Effector memory CD8-positive, alpha-beta T cell (primary cell): ENCODE measurements around the gene SMC6.

ENCODE experiments used
- ATAC-seq: fragments of 150-1000 bp; cut with Tn5 transposase; replicated peaks from 2 replicates; pipeline ENCODE4 v1.10.0; 2021; ENCODE audit warnings: mild to moderate bottlenecking, moderate library complexity
- DNase-seq, 3 experiments: peaks; one replicate each; pipeline ENCODE4 v3.0.0; 2021
- H3K27ac Mint-ChIP-seq, 2 donors: one replicate each; pipeline ENCODE4 v1.8.0; 2022; ENCODE audit warnings: mild to moderate bottlenecking in 2 of 2, mixed read lengths in 2 of 2, moderate library complexity in 2 of 2
- H3K27me3 Mint-ChIP-seq, 2 donors: one replicate each; pipeline ENCODE4 v1.8.0; 2022; ENCODE audit warnings: mixed read lengths in 2 of 2
- H3K36me3 Mint-ChIP-seq: one replicate; pipeline ENCODE4 v1.8.0; 2022; ENCODE audit warnings: mild to moderate bottlenecking, moderate library complexity, mixed read lengths; ENCODE audit not compliant: insufficient read depth
- H3K4me1 Mint-ChIP-seq, 2 donors: one replicate each; pipeline ENCODE4 v1.8.0; 2022; ENCODE audit warnings: low read depth in 2 of 2, mixed read lengths in 2 of 2
- H3K4me3 Mint-ChIP-seq, 2 donors: one replicate each; pipeline ENCODE4 v1.8.0; 2022; ENCODE audit warnings: mild to moderate bottlenecking in 2 of 2, mixed read lengths in 2 of 2, moderate library complexity in 2 of 2
- H3K9me3 Mint-ChIP-seq, 2 donors: one replicate each; pipeline ENCODE4 v1.8.0; 2022; ENCODE audit warnings: mixed read lengths in 2 of 2

The SMC6 gene

DNA sequence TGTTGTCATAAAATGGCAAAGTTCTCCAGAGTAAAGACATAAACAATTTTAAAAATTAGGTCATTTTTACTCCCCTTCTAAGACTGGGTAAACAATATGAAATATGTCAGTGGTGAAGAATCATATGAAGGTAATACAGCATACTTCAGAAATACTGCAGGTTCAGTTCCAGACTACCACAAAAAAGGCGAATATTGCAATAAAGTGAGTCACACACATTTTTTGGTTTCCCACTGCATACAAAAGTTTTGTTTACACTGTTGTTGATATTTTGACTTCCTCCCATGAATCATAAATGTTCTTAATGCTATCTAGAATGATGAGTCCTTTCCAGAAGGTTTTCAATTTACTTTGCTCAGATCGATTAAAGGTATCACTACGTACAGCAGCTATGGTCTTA lies 73.5 kb downstream of the SMC6 start:
- Mint-ChIP-seq H3K27me3 (no peaks in the 10 kb centered on the region), H3K4me1 (no peaks in the 10 kb centered on the region), H3K9me3 (no peaks in the 10 kb centered on the region), H3K36me3 (peaks cover 22% of the 10 kb centered on the region), H3K27ac (no peak overlapping the region), H3K4me3 (no peak overlapping the region)
- DNase-seq, result no peak
- no peak for ATAC-seq

DNA sequence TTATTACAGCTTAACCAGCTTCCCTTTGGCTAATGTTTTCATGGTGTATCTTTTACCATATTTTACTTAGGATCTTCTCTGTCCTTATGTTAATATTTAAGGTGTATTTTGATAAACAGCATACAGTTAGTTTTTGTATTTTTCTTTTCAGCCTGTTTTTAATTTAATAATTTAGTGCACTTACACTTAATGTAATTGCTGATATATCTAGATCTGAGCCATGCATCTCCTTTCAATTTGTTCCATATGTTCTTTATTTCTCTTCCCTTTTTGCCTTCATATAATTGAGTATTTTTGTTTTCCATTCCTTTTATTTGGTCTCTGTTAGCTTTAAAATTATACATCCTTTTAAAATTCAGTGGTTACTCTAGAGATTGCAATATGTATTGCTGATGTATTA lies 78.8 kb downstream of the SMC6 start:
- Mint-ChIP-seq H3K27me3 (no peaks in the 10 kb centered on the region), H3K9me3 (no peaks in the 10 kb centered on the region), H3K36me3 (peaks cover 14% of the 10 kb centered on the region), H3K4me1 (no peaks in the 10 kb centered on the region), H3K27ac (peak overlapping the region in 1 of 2 donors; percentile 16), H3K4me3 (no peak overlapping the region)
- no peak for ATAC-seq
- no peak for DNase-seq

DNA sequence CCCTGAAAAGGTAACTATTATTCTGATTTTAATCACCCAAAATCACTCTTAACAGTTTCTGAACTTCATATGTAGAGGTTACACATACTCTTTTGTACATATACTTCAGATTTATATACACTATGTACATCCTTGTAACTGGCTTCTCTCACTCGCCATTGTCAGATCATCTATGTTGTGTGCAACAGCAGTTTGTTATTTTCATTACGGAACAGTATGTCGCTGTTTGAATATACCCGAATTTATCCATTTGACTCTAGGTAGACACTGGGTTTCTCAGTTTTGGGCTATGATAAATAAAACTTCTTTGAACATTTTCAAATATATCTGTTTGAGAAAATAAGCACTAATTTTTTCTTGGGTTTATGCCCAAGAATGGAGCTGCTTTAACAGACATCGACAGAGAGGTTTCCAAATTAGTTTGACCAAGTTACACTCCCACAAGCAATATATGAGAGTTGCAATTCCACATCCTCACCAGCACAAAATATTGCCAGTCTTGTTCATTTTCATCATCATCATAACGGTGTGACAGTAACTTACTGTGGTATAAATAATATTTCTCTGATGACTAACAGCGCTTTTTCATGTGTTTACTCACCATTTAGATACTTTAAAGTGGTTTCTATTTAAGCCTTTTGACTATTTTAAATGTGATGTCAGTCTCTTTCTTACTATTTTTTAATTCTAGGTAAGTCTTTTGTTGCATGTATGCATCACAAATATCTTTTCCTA lies 80.9 kb downstream of the SMC6 start:
- Mint-ChIP-seq H3K9me3 (no peaks in the 10 kb centered on the region), H3K4me3 (no peak overlapping the region), H3K27me3 (no peaks in the 10 kb centered on the region), H3K27ac (peak overlapping the region in 1 of 2 donors; percentile 79), H3K4me1 (no peaks in the 10 kb centered on the region), H3K36me3 (peaks cover 8% of the 10 kb centered on the region)
- ATAC-seq, result no peak
- no peak for DNase-seq

DNA sequence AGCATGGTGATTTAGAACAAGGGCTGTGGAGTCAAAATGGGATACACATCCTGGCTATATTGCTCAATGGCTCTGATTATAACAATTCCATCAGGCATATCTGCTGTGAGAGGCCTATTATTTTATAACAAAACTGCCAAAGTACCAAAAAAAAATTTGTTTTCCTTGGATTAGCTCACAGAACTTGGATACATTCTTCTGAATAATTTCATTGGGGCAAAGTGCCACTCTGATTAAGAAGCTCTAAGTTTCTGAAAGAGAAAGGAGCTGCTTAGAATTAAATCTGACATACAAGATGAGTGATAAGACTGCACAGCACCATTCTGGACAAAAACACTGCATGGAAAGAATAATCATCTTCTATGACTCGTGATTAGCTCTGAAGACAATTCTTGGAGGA lies 85.7 kb downstream of the SMC6 start:
- H3K9me3 Mint-ChIP-seq, result no peaks in the 10 kb centered on the region
- H3K4me3 Mint-ChIP-seq, result no peak overlapping the region
- no peak overlapping the region for H3K27ac Mint-ChIP-seq
- ATAC-seq, result no peak
- DNase-seq, result no peak
- no peaks in the 10 kb centered on the region for H3K4me1 Mint-ChIP-seq
- H3K36me3 Mint-ChIP-seq, result peaks cover 29% of the 10 kb centered on the region
- H3K27me3 Mint-ChIP-seq, result no peaks in the 10 kb centered on the region

DNA sequence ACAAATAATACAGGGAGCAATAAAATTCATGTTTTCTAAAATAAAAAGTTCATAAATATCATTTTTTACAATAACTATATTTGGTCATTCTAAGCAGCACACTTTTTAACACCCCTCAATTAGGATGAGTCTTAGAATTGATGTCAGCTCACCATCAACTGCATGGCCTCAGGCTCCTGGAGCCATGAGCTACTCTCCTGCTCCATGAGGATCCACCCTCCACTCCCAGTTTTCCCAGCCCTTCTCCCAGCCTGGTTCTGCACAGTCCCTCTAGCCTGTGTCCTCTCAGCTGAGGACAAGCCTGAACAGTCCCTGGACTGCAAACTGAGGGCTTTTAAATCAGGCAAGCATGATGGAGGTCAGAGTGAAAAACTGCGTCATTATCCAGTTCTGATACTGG lies 89.1 kb downstream of the SMC6 start:
- Mint-ChIP-seq H3K36me3 (peaks cover 28% of the 10 kb centered on the region), H3K27ac (no peak overlapping the region), H3K4me1 (no peaks in the 10 kb centered on the region), H3K27me3 (no peaks in the 10 kb centered on the region), H3K4me3 (no peak overlapping the region), H3K9me3 (no peaks in the 10 kb centered on the region)
- DNase-seq (no peak), ATAC-seq (no peak)

DNA sequence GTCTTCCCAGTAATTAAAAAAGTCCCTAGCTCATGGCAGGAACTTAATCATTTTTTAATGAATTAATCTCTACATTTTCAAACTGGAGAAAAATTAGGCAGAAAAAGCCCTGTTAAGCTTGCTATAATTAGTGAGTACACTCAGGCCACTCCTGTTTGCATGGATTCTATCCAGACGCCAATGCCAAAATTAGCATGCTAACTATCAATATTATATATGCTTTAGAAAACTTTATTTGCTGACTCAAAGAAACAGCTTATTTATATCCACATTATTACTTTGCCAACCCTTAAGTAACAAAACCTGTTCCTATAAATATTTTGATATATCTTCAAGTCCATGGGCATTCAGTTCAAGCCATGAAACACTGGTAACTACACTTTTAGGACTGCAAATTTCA lies 90.9 kb downstream of the SMC6 start:
- Mint-ChIP-seq H3K4me1 (no peaks in the 10 kb centered on the region), H3K9me3 (no peaks in the 10 kb centered on the region), H3K36me3 (peaks cover 28% of the 10 kb centered on the region), H3K4me3 (no peak overlapping the region), H3K27ac (no peak overlapping the region), H3K27me3 (no peaks in the 10 kb centered on the region)
- DNase-seq, result no peak
- no peak for ATAC-seq

DNA sequence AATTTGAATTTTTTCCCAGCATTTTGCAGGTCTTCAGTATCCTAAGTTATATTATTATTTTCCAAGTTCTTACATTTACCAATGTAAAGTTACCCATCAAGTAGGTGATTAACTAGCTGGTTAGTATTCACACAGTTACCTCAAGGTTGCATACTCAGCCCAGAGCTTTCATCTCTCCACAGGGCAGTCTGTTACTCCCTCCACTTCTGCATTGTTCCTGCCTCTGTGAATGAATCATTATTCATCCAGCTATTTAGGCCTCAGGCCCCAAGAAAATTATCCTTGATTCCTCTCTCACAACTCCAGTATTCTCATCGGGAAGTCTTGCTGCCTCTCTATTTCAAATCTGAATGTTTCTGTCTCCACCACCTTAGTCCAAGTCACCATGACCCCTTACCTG lies 92.2 kb downstream of the SMC6 start:
- no peak for ATAC-seq
- no peaks in the 10 kb centered on the region for H3K9me3 Mint-ChIP-seq
- H3K27me3 Mint-ChIP-seq, result no peaks in the 10 kb centered on the region
- H3K36me3 Mint-ChIP-seq, result peaks cover 24% of the 10 kb centered on the region
- no peaks in the 10 kb centered on the region for H3K4me1 Mint-ChIP-seq
- DNase-seq, result no peak
- no peak overlapping the region for H3K27ac Mint-ChIP-seq
- H3K4me3 Mint-ChIP-seq, result no peak overlapping the region

DNA sequence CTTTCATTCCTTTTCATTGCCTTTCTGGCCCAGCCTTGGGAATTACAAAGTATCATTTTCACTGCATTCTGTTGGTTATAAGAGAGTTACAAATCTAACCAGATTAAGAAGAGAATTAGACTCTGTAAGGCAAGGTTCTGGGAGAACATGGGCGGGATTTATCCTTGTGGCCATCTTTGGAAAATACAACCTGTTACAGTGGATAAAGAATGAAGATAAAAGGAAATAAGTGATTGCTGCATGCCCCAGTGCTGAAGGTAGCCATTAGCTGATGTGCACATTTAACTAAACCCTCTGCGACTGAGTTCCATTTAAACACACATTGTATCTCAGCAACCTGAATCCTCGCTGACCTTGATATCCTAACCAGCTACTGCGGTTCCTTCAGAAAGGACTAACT lies 93.4 kb downstream of the SMC6 start:
- Mint-ChIP-seq H3K27ac (no peak overlapping the region), H3K4me3 (no peak overlapping the region), H3K36me3 (peaks cover 18% of the 10 kb centered on the region)

DNA sequence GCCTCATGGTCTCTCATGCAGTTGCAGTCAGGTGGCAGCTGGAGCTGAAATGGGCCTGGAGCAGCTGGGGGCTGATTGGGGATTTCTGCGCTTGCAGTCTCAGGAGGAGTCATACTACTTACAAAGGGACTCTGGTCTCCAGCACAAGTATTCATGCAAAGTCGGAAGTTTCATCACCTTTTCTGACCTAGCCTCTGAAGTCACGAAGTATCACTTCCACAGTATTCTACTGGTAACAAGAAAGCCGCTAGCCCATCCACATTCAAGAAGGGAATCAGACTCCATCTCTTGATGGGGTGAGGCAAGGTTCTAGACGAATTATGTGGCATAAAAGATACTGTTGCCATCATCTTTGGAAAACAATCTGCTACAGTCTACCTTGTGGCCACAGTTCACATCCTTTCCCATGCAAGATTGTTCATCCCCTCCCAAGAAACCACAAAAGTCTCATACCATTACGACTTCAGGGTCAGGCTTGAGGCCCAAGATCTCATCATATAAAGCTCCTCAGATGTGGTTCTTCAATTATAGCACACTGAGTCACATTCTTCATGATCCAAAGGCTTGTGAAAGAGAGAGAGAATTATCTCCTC lies 95.3 kb downstream of the SMC6 start:
- peaks cover 5% of the 10 kb centered on the region for H3K36me3 Mint-ChIP-seq
- H3K4me3 Mint-ChIP-seq, result no peak overlapping the region
- DNase-seq, result no peak
- H3K27ac Mint-ChIP-seq, result no peak overlapping the region
- H3K9me3 Mint-ChIP-seq, result no peaks in the 10 kb centered on the region
- ATAC-seq, result no peak
- H3K27me3 Mint-ChIP-seq, result no peaks in the 10 kb centered on the region
- H3K4me1 Mint-ChIP-seq, result no peaks in the 10 kb centered on the region

More for the DNA sequence above, 93.4 kb downstream of the SMC6 start:
- ATAC-seq (no peak), DNase-seq (no peak)
- Mint-ChIP-seq H3K4me1 (no peaks in the 10 kb centered on the region), H3K27me3 (no peaks in the 10 kb centered on the region), H3K9me3 (no peaks in the 10 kb centered on the region)

DNA sequence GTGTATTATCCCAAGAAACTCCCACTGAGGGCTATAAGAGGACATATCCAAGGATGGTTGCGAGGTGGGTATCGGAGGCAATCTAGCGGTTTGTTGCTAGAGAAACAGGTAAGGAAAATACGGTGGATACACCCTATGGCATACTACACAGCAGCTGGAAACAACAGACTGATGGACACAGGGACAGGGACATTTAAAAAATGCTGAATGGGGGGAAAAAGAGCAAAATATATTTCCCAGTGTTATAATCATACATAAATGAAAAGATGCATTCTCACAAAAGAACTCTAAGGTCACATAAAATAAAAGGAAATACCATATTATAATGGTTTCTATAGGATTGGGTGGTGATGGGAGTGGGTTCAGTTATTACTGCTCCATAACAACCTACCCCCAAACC lies 95.9 kb downstream of the SMC6 start:
- no peaks in the 10 kb centered on the region for H3K4me1 Mint-ChIP-seq
- H3K36me3 Mint-ChIP-seq, result peaks cover 2% of the 10 kb centered on the region
- H3K27me3 Mint-ChIP-seq, result no peaks in the 10 kb centered on the region
- H3K9me3 Mint-ChIP-seq, result no peaks in the 10 kb centered on the region
- ATAC-seq (no peak), DNase-seq (no peak)
- no peak overlapping the region for H3K4me3 Mint-ChIP-seq
- H3K27ac Mint-ChIP-seq, result no peak overlapping the region

DNA sequence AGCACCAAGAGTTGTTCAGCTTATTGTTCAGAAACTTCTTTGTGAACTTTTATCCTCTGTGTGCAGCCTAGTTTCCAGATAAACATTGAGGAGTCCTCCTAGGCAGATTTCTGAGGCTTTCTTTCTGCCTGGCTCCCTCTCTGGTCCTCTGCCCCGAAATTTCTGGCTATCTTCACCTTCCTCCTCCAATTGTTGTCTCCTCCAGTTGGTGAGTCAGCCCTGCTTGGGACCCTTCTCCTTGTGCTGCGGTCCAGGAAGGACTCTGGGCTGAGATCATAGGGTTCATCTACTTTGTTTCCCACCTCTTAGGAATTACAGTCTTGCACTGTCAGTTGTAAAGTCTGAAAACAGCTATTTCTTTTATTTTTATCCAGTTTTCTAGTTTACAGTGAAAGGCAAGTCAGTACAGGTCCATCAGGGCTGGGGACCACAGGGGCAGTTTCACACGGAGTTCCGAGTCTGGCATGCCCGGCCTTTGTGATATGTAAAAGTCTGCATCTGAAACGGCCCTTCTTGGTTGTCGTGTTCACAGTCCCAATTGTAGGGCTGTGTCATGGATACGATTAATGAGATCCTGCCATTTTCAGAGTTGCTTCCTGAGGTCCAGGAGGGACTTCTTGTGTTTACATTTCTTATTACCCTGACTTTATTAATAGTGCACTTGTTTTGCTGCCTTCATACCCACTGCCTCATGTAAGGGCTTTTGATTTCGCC lies 100.8 kb downstream of the SMC6 start:
- ATAC-seq, result no peak
- H3K27ac Mint-ChIP-seq, result no peak overlapping the region
- no peaks in the 10 kb centered on the region for H3K36me3 Mint-ChIP-seq
- no peak for DNase-seq
- H3K4me1 Mint-ChIP-seq, result no peaks in the 10 kb centered on the region
- no peaks in the 10 kb centered on the region for H3K9me3 Mint-ChIP-seq
- H3K4me3 Mint-ChIP-seq, result no peak overlapping the region
- H3K27me3 Mint-ChIP-seq, result no peaks in the 10 kb centered on the region

DNA sequence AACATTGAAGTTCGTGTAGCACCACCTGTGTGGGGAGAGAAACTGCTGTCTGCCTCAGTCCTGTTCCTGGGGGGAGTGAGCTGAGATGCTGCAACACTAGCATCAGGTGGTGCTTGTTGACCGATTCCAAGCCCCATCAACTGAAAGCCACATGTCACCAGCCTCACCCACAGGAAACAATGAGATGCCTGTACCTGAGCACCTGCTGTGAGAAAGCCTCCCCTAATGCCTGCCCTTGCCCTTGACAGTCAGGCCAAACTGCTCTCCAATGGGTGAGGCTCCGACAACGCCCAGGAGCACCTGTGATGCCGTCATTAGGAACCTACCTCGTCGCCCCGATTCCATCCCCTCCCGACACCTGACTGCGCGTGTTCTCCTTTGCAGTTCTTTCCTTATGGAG lies 104.6 kb downstream of the SMC6 start:
- H3K36me3 Mint-ChIP-seq, result no peaks in the 10 kb centered on the region
- H3K4me3 Mint-ChIP-seq, result no peak overlapping the region
- no peak overlapping the region for H3K27ac Mint-ChIP-seq
- ATAC-seq, result no peak
- no peaks in the 10 kb centered on the region for H3K9me3 Mint-ChIP-seq
- no peaks in the 10 kb centered on the region for H3K27me3 Mint-ChIP-seq
- DNase-seq, result no peak
- H3K4me1 Mint-ChIP-seq, result no peaks in the 10 kb centered on the region

DNA sequence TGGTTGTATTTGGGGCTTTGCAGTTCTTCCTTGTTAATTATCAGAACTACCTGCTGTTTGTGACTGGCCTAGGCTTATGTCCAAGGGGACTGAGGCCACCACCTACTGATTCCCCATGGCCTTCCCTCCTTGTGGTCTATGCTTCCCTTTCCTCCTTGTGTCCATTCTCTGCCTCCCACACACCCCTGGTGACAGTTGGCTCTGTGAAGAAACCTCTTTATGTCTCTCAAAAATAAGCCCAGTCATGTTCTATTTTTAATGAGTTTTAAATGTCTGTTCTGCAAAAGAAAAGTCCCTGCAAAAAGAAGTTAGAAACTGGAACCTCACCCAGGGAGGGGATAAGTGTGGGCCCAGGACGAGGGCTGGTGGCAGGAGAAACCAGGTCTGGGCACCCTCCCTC lies 105.0 kb downstream of the SMC6 start:
- no peak for ATAC-seq
- no peak for DNase-seq
- Mint-ChIP-seq H3K27me3 (no peaks in the 10 kb centered on the region), H3K4me1 (no peaks in the 10 kb centered on the region), H3K4me3 (no peak overlapping the region), H3K9me3 (no peaks in the 10 kb centered on the region), H3K27ac (no peak overlapping the region), H3K36me3 (no peaks in the 10 kb centered on the region)
